HUES64 (cell line): ENCODE results near the gene SSTR4.

ENCODE experiments used
- H3K27ac ChIP-seq: 2 replicates; pipeline ENCODE4 v1.7.0; 2013; ENCODE audit warnings: low read depth, low read length, inconsistent platforms
- H3K27me3 ChIP-seq: 2 replicates; pipeline ENCODE4 v1.6.1; 2013; ENCODE audit warnings: mild to moderate bottlenecking, low read length; ENCODE audit not compliant: insufficient read depth
- H3K36me3 ChIP-seq: 2 replicates; pipeline ENCODE4 v1.6.1; 2013; ENCODE audit warnings: mild to moderate bottlenecking, low read length; ENCODE audit not compliant: insufficient read depth
- H3K4me1 ChIP-seq: 2 replicates; pipeline ENCODE4 v1.6.1; 2013; ENCODE audit warnings: mild to moderate bottlenecking, low read length, moderate library complexity; ENCODE audit not compliant: insufficient read depth
- H3K4me3 ChIP-seq: 2 replicates; pipeline ENCODE4 v1.5.1; 2013; ENCODE audit warnings: mild to moderate bottlenecking, low read length, moderate library complexity
- H3K9ac ChIP-seq: 2 replicates; pipeline ENCODE4 v1.6.1; 2013; ENCODE audit warnings: mild to moderate bottlenecking, low read depth, low read length
- H3K9me3 ChIP-seq: 2 replicates; pipeline ENCODE4 v1.6.1; 2013; ENCODE audit warnings: low read depth, low read length; ENCODE audit not compliant: insufficient read depth
- WGBS: fragments of 150-250, 120-280 bp; methylation state at CpG from one replicate; pipeline ENCODE4 v1.1.7; 2013; ENCODE audit warnings: missing lambda C conversion rate; 5-methylcytosine and 5-hydroxymethylcytosine counted together

The SSTR4 gene

GRCh38 chr20:23059001-23059400 is 23.9 kb downstream of the SSTR4 start:
- Histone ChIP-seq H3K36me3 (no peaks in the 10 kb centered on the region), H3K27me3 (no peaks in the 10 kb centered on the region), H3K4me1 (peaks cover 23% of the 10 kb centered on the region), H3K9ac (no peak overlapping the region), H3K27ac (no peak overlapping the region), H3K4me3 (no peak overlapping the region), H3K9me3 (peaks cover 3% of the 10 kb centered on the region; the same call in 1 of the 2 replicates)
- WGBS = 96% methylated on average over 3 of the region's 3 CpGs

DNA sequence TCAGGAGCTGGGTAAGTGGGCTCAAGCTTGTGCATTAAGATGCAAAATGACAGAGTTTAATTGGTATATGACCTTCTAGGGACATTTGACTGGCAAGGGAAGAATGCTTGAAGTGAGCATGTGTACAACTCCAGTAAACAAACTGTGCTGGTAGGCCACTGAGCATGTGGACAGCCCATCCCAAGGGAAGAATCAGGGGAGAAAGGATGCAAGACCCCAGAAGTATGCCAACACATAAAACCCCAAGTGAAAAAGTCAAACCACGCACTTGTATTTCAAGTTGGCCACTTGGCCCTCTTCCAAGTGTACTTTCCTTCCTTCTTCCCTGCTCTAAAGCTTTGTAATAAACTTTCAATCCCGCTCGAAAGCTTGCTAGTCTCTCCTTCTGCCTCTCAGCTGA is 24.7 kb downstream of the SSTR4 start:
- no peak overlapping the region for H3K4me3 ChIP-seq
- no peaks in the 10 kb centered on the region for H3K36me3 ChIP-seq
- peaks cover 24% of the 10 kb centered on the region for H3K4me1 ChIP-seq
- WGBS = 94% methylated on average over 3 of the region's 3 CpGs
- H3K9me3 ChIP-seq = peaks cover 3% of the 10 kb centered on the region; the same call in 1 of the 2 replicates
- H3K9ac ChIP-seq = no peak overlapping the region
- no peaks in the 10 kb centered on the region for H3K27me3 ChIP-seq
- no peak overlapping the region for H3K27ac ChIP-seq

DNA sequence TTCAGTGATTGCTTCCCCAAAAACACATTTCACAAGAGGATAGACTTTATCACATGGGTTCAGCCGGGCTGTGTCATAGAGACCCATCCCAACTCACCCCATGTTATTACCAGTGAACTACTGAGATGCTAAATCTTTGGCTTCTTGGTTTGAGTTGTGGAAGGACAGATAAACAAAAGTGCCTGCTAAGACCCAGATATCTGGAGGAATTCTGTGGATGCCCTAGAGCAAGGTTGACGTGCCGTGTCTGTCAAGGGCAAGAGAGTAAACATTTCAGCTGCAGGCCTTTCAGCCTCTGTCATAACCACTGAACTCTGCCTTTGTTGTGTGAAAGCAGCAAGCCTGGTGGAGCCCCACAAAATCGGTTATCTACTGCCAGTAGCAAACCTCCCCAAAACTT is 25.5 kb downstream of the SSTR4 start:
- WGBS = 81% methylated on average over 3 of the region's 4 CpGs

GRCh38 chr20:23061262-23061661 is 26.1 kb downstream of the SSTR4 start:
- no peaks in the 10 kb centered on the region for H3K27me3 ChIP-seq
- WGBS = 94% methylated on average over 4 of the region's 5 CpGs
- H3K9me3 ChIP-seq = peaks cover 3% of the 10 kb centered on the region; the same call in 1 of the 2 replicates
- no peak overlapping the region for H3K9ac ChIP-seq
- H3K36me3 ChIP-seq = no peaks in the 10 kb centered on the region
- H3K27ac ChIP-seq = no peak overlapping the region
- H3K4me1 ChIP-seq = peaks cover 27% of the 10 kb centered on the region
- H3K4me3 ChIP-seq = no peak overlapping the region

More for the DNA sequence above, 25.5 kb downstream of the SSTR4 start:
- Histone ChIP-seq H3K4me1 (peaks cover 27% of the 10 kb centered on the region), H3K27me3 (no peaks in the 10 kb centered on the region), H3K36me3 (no peaks in the 10 kb centered on the region), H3K27ac (no peak overlapping the region), H3K4me3 (no peak overlapping the region), H3K9me3 (peaks cover 3% of the 10 kb centered on the region; the same call in 1 of the 2 replicates), H3K9ac (no peak overlapping the region)

DNA sequence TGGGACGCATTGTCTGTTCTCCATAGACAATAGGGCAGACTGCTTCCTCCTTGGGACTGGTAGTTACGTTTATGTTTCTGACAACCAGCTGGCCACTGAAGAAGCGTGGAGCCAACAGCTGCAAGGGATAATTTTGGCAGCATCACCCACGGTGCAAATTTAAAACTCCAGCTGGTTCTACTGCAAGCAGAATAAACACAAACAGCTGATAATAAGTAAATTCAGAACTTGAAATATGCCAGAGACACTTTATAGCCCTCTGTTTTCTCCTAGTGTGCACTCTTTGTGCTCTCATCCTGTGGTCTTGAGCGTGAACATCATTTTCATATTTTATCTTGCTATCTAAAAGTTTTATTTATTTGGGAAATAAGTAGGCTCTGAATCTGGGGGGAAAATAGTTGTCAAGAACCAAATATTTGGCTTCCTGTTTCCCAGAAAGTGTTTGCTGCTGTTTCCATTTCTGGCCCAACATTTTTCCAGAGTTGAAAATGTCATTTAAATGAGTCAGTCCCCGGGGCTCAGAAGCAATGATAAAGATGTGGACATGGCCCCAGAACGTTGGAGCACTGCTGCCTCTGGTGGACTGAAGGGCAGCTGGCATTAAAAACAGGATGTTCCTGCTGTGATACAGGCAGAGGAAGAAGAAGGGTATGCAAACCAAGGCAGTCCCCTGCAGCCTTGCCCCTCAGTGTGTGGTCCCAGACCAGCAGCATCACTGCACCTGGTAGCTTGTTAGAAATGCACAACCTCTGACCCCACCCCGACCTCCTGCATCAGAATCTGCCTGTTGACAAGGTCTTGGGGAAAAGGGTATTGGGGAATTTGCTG is 26.8 kb downstream of the SSTR4 start:
- WGBS = 56% methylated on average over 8 of the region's 8 CpGs
- Histone ChIP-seq H3K9me3 (0 out of 2 replicates have a peak, but pooled peaks cover under 1% of the 10 kb centered on the region), H3K4me3 (no peak overlapping the region), H3K9ac (no peak overlapping the region), H3K27me3 (no peaks in the 10 kb centered on the region), H3K27ac (no peak overlapping the region; the same call in 1 of the 2 replicates), H3K36me3 (no peaks in the 10 kb centered on the region), H3K4me1 (peaks cover 27% of the 10 kb centered on the region)

DNA sequence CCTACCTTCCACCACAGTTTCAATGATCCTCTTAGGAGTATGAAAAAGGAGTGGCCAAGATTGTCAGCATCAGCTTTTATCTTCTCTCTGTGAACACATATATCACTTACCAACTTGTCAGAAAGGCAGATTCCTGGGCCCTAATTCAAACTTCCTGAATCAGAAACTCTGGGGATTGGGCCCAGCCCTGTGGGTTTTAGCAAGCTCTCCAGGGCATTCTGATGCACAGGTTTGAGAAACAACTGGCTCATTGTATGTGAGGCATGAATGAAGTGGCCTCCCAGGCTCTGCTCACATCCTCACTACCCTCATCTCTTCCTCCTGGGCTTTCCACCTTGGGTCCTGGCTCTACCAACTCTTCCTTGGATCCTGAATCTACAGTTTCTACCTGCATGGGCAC is 27.5 kb downstream of the SSTR4 start:
- Histone ChIP-seq H3K9me3 (no peaks in the 10 kb centered on the region), H3K4me1 (peaks cover 27% of the 10 kb centered on the region), H3K4me3 (no peak overlapping the region), H3K27ac (peak overlapping the region; percentile 7; the same call in 1 of the 2 replicates), H3K36me3 (no peaks in the 10 kb centered on the region), H3K27me3 (no peaks in the 10 kb centered on the region), H3K9ac (no peak overlapping the region)

DNA sequence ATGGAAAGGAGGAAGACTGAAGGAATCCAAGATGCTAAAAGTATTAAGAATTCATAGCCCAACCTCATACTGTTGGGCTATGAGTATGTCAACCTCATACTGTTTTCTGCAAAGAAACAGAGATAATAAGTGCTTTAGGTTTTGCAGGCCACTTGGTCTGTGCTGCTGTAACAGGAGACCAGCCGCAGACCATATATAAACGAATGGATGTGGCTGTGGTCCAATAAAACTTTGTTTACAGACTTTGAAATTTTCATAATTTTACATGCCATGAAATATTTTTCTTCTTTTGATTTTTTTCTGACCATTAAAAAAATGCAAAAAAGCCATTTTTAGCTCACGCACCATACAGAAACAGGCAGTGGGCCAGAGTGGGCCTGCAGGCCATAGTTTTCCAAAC is 28.1 kb downstream of the SSTR4 start:
- 100% methylated on average over 3 of the region's 3 CpGs for WGBS
- peaks cover 27% of the 10 kb centered on the region for H3K4me1 ChIP-seq
- H3K27me3 ChIP-seq = no peaks in the 10 kb centered on the region

DNA sequence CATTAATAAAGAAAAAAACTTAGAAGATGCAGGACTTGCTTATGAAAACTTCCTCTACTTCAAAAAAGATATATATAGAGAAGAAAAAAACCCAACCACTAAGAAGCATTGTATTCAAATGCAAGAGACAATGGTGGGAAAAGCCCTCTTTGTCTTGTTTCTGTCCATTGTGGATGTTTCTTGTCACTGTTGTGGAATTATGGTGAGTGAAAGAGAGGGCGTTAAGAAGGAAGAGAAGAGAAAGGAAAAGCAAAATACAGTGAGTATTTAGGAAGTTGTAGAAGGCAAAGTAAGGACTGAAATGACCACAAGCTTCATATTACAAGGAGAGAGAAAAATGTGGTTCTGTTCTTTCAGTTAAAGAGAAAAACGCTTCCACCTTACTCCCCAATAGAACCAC is 28.5 kb downstream of the SSTR4 start:
- 97% methylated on average over 2 of the region's 2 CpGs for WGBS
- peaks cover 27% of the 10 kb centered on the region for H3K4me1 ChIP-seq
- H3K9ac ChIP-seq = no peak overlapping the region
- H3K36me3 ChIP-seq = no peaks in the 10 kb centered on the region
- H3K4me3 ChIP-seq = no peak overlapping the region
- H3K27me3 ChIP-seq = no peaks in the 10 kb centered on the region
- no peak overlapping the region for H3K27ac ChIP-seq
- H3K9me3 ChIP-seq = no peaks in the 10 kb centered on the region

More for the DNA sequence above, 28.1 kb downstream of the SSTR4 start:
- H3K4me3 ChIP-seq = no peak overlapping the region
- H3K9ac ChIP-seq = no peak overlapping the region
- H3K9me3 ChIP-seq = no peaks in the 10 kb centered on the region
- no peaks in the 10 kb centered on the region for H3K36me3 ChIP-seq
- H3K27ac ChIP-seq = no peak overlapping the region

- Histone ChIP-seq H3K4me3 (no peak overlapping the region), H3K36me3 (no peaks in the 10 kb centered on the region), H3K4me1 (peaks cover 27% of the 10 kb centered on the region), H3K27ac (no peak overlapping the region), H3K9me3 (no peaks in the 10 kb centered on the region), H3K9ac (no peak overlapping the region), H3K27me3 (no peaks in the 10 kb centered on the region)
- WGBS = 92% methylated on average over 9 of the region's 9 CpGs
Observed at GRCh38 chr20:23065266-23066201, 30.4 kb downstream of the SSTR4 start.

GRCh38 chr20:23066772-23067171 is 31.7 kb downstream of the SSTR4 start:
- Histone ChIP-seq H3K9ac (no peak overlapping the region), H3K4me3 (no peak overlapping the region)
- WGBS = 89% methylated on average over 3 of the region's 3 CpGs

DNA sequence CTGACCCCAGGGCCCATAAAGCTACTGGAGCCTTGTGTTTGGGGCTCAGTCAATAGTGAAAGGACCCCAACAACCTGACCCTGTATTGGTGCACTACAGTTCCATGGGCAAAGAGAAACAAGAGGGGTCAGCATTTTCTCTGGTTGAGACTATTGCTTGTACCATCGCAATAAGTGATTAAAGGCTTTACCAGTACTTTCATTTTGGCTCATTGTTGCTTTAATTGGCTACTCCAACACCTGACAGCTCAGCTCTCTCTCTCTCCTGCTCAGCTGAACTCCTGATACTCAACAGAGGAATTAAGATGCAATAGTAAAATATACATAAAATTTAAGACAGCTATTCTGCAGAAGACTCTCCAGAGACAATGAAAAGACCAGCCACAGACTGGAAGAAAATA is 33.2 kb downstream of the SSTR4 start:
- H3K9ac ChIP-seq = no peak overlapping the region
- H3K36me3 ChIP-seq = no peaks in the 10 kb centered on the region
- no peak overlapping the region for H3K27ac ChIP-seq
- no peaks in the 10 kb centered on the region for H3K9me3 ChIP-seq
- no peak overlapping the region for H3K4me3 ChIP-seq
- WGBS = 100% methylated on average over 1 of the region's 1 CpG
- peaks cover 9% of the 10 kb centered on the region for H3K4me1 ChIP-seq
- no peaks in the 10 kb centered on the region for H3K27me3 ChIP-seq

More at GRCh38 chr20:23066772-23067171, 31.7 kb downstream of the SSTR4 start:
- Histone ChIP-seq H3K27ac (no peak overlapping the region), H3K4me1 (peaks cover 23% of the 10 kb centered on the region), H3K36me3 (no peaks in the 10 kb centered on the region), H3K9me3 (no peaks in the 10 kb centered on the region), H3K27me3 (no peaks in the 10 kb centered on the region)
